Measurements from ENCODE around the gene COQ10A. TPM values are rescaled to one million over a fixed set of nuclear protein-coding genes. Genes with fewer than 3 reads are reported as not detected.

COQ10A gene
- total and polyA plus RNA-seq, 2 of the 13 experiments (the other 11 are each of a cell fraction or from before 2014, with no cell fraction given): 21.0 to 37.3 TPM

DNA sequence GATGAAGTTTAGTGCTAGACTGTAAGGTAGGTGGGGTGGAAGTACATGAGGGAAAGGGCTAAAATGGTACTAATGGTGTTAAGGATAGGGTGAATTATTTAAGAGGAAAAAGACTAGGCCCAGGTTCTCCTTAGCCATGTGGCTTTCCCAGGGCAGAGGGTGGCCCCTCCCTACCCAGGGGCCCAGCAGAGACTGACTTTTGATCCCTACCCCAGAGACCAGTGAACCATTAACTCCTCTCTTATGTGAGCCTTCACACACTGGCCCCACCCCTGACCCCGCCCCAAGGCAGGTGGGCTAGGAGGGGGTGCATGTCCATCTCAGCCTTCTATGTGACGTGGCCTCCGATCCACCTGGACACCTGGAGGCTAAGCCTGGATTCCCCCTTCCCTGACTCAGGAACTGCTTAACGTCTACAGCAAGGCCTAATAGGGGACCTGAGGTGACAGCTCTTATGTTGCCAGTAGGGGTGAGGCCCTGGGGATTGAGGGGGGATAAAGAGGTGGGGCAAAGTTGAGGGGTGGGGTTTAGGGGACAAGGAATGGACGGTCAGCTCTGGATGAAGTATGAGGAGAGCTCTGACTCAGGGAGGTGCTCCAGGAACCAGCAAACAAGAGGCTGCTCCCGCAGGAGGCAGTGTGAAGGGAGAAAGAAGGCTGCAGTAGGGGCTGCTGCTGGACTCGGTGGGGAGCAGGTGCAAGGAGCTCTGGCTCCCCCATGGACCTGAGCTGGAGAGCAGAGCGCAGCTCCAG is 36.1 kb upstream of the COQ10A start (continued):
- TF ChIP-seq REPIN1 (CRISPR knock-in tag; IDR thresholded peaks at IDR 0.05; ENCODE audit: borderline replicate concordance, low read depth): peak; percentile 25; the same call in 1 of the 2 replicates
- no peak for TF ChIP-seq ZBTB37 (CRISPR knock-in tag; IDR thresholded peaks at IDR 0.05)
- no peak for TF ChIP-seq ATRX (CRISPR knock-in tag; IDR thresholded peaks at IDR 0.05; ENCODE audit: borderline replicate concordance)
- peak; percentile 18; the same call in 1 of the 2 replicates for TF ChIP-seq POGZ (CRISPR knock-in tag; IDR thresholded peaks at IDR 0.05)
- TF ChIP-seq, protein P1, sequence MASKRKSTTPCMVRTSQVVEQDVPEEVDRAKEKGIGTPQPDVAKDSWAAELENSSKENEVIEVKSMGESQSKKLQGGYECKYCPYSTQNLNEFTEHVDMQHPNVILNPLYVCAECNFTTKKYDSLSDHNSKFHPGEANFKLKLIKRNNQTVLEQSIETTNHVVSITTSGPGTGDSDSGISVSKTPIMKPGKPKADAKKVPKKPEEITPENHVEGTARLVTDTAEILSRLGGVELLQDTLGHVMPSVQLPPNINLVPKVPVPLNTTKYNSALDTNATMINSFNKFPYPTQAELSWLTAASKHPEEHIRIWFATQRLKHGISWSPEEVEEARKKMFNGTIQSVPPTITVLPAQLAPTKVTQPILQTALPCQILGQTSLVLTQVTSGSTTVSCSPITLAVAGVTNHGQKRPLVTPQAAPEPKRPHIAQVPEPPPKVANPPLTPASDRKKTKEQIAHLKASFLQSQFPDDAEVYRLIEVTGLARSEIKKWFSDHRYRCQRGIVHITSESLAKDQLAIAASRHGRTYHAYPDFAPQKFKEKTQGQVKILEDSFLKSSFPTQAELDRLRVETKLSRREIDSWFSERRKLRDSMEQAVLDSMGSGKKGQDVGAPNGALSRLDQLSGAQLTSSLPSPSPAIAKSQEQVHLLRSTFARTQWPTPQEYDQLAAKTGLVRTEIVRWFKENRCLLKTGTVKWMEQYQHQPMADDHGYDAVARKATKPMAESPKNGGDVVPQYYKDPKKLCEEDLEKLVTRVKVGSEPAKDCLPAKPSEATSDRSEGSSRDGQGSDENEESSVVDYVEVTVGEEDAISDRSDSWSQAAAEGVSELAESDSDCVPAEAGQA (IDR thresholded peaks at IDR 0.05; ENCODE audit: low read depth): no peak
- TF ChIP-seq, protein P1 (CRISPR knock-in tag; IDR thresholded peaks at IDR 0.05; ENCODE audit: borderline replicate concordance): no peak
- TF ChIP-seq ZNF547 (CRISPR knock-in tag; IDR thresholded peaks at IDR 0.05): no peak
- no peak for TF ChIP-seq ZNF292 (CRISPR knock-in tag; IDR thresholded peaks at IDR 0.05; ENCODE audit: borderline replicate concordance, low read depth)
- TF ChIP-seq MBD4 (IDR thresholded peaks at IDR 0.05; ENCODE audit: borderline replicate concordance, low read length): no peak
- no peak for TF ChIP-seq THAP8 (CRISPR knock-in tag; IDR thresholded peaks at IDR 0.05; ENCODE audit: borderline replicate concordance)
- no peak for TF ChIP-seq TEAD2 (CRISPR knock-in tag; IDR thresholded peaks at IDR 0.05)
- TF ChIP-seq ZNF274 (CRISPR knock-in tag; IDR thresholded peaks at IDR 0.05): no peak
- no peak for TF ChIP-seq RARG (CRISPR knock-in tag; IDR thresholded peaks at IDR 0.05; ENCODE audit: low read depth)
- TF ChIP-seq TBX2 (CRISPR knock-in tag; IDR thresholded peaks at IDR 0.05; ENCODE audit: borderline replicate concordance): peak; percentile 52; the same call in 1 of the 2 replicates
- TF ChIP-seq YY1 (IDR thresholded peaks at IDR 0.05; ENCODE audit: insufficient read depth, insufficient replicate concordance, low read depth, low read length): no peak
- TF ChIP-seq, protein P2, sequence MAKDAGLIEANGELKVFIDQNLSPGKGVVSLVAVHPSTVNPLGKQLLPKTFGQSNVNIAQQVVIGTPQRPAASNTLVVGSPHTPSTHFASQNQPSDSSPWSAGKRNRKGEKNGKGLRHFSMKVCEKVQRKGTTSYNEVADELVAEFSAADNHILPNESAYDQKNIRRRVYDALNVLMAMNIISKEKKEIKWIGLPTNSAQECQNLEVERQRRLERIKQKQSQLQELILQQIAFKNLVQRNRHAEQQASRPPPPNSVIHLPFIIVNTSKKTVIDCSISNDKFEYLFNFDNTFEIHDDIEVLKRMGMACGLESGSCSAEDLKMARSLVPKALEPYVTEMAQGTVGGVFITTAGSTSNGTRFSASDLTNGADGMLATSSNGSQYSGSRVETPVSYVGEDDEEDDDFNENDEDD (CRISPR knock-in tag; IDR thresholded peaks at IDR 0.05; ENCODE audit: borderline replicate concordance): peak; percentile 41; the same call in 1 of the 2 replicates
- TF ChIP-seq HNRNPH1 (optimal IDR thresholded peaks at IDR 0.05; ENCODE audit: low read depth, low read length): no peak
- TF ChIP-seq ZSCAN12 (CRISPR knock-in tag; IDR thresholded peaks at IDR 0.05): no peak
- no peak for TF ChIP-seq HOXA9 (CRISPR knock-in tag; IDR thresholded peaks at IDR 0.05; ENCODE audit: borderline replicate concordance)

Data from HepG2 (cell line).